Type B pancreatic cell (in vitro differentiated cells): ENCODE results near the gene ZFYVE19. TPM values are rescaled to one million over a fixed set of nuclear protein-coding genes. Genes with fewer than 3 reads are reported as not detected.
"Not testable (repeated sequence)": the region's sequence is repeated elsewhere in the genome, so short reads cannot be mapped to it uniquely, and the experiment has no call there.

Experiments
- DNase-seq: peaks from one replicate; pipeline ENCODE4 v3.0.0; 2021; ENCODE audit warnings: mixed read lengths; ENCODE audit not compliant: unreplicated experiment; ENCODE audit errors: extremely low spot score
- H3K27ac Mint-ChIP-seq: 2 replicates; pipeline ENCODE4 v1.8.0; 2021; ENCODE audit warnings: mild to moderate bottlenecking, mixed read lengths
- H3K27me3 Mint-ChIP-seq: 2 replicates; pipeline ENCODE4 v1.8.0; 2021; ENCODE audit warnings: mixed read lengths
- H3K36me3 Mint-ChIP-seq: 2 replicates; pipeline ENCODE4 v1.8.0; 2021; ENCODE audit warnings: mixed read lengths
- H3K4me1 Mint-ChIP-seq: one replicate; pipeline ENCODE4 v1.8.0; 2021; ENCODE audit warnings: mixed read lengths; ENCODE audit not compliant: unreplicated experiment
- H3K4me3 Mint-ChIP-seq: 2 replicates; pipeline ENCODE4 v1.8.0; 2021; ENCODE audit warnings: mild to moderate bottlenecking, mixed read lengths
- H3K9me3 Mint-ChIP-seq: 2 replicates; pipeline ENCODE4 v1.8.0; 2021; ENCODE audit warnings: mixed read lengths
- CTCF ChIP-seq: fragments of 200-600 bp; sonication (generic); conservative IDR thresholded peaks from 2 replicates; pipeline ENCODE4 v1.5.0; 2021; ENCODE audit warnings: antibody characterized with exemption, mild to moderate bottlenecking
- total RNA-seq: library from RNA; stranded (reverse); gene quantifications from 2 replicates; pipeline ENCODE4 v1.2.1, GENCODE V29; 2021; ENCODE audit warnings: low replicate concordance

ZFYVE19 gene
- total RNA-seq, 1 donor from 2014 or later = 31.6 TPM

- Mint-ChIP-seq H3K4me3 (peak overlapping the region; percentile 65), H3K36me3 (peaks cover 9% of the 10 kb centered on the region), H3K4me1 (peaks cover 30% of the 10 kb centered on the region), H3K27me3 (no peaks in the 10 kb centered on the region), H3K9me3 (no peaks in the 10 kb centered on the region), H3K27ac (peak overlapping the region; percentile 99)
- peak; percentile 89 for TF ChIP-seq CTCF
- peak; percentile 83 for DNase-seq
These were observed 52.4 kb downstream of the ZFYVE19 start for GRCh38 chr15:40859206-40859851.

- H3K4me3 Mint-ChIP-seq, H3K9me3 Mint-ChIP-seq, DNase-seq, H3K36me3 Mint-ChIP-seq, H3K27me3 Mint-ChIP-seq: not testable (repeated sequence)
- peaks cover 33% of the 10 kb centered on the region for H3K4me1 Mint-ChIP-seq
- H3K27ac Mint-ChIP-seq = peak overlapping the region; percentile 89
These were observed 54.3 kb downstream of the ZFYVE19 start for GRCh38 chr15:40861147-40861546.

- Mint-ChIP-seq H3K27me3 (no peaks in the 10 kb centered on the region), H3K27ac (peak overlapping the region; percentile 2), H3K36me3 (no peaks in the 10 kb centered on the region), H3K9me3 (no peaks in the 10 kb centered on the region), H3K4me1 (peaks cover 13% of the 10 kb centered on the region), H3K4me3 (no peak overlapping the region)
- no peak for TF ChIP-seq CTCF
- DNase-seq = no peak
These were observed 56.9 kb downstream of the ZFYVE19 start for GRCh38 chr15:40863660-40864270.

Other genes starting within 250 kb of the ZFYVE19 start
- gene CCDC32, start 242.0 kb upstream of the ZFYVE19 start, total RNA-seq = 18.4 and 21.0 TPM in 2 replicates
- 16.2 and 18.0 TPM in 2 replicates for gene RPUSD2, start 237.8 kb upstream of the ZFYVE19 start, total RNA-seq
- gene KNL1, start 212.8 kb upstream of the ZFYVE19 start, total RNA-seq = 7.6 and 21.4 TPM in 2 replicates
- gene RAD51, start 111.9 kb upstream of the ZFYVE19 start, total RNA-seq = 15.7 and 20.5 TPM in 2 replicates
- gene RMDN3, start 51.8 kb upstream of the ZFYVE19 start, total RNA-seq = 30.4 and 32.0 TPM in 2 replicates
- 23.3 and 23.5 TPM in 2 replicates for gene GCHFR, start 43.0 kb upstream of the ZFYVE19 start, total RNA-seq
- gene C15orf62, start 37.1 kb upstream of the ZFYVE19 start, total RNA-seq = 1.1 and 1.3 TPM in 2 replicates
- 23.7 and 38.3 TPM in 2 replicates for gene DNAJC17, start 384 bp downstream of the ZFYVE19 start, total RNA-seq
- gene PPP1R14D, start 21.6 kb downstream of the ZFYVE19 start, total RNA-seq = 0.70 and 1.0 TPM in 2 replicates
- 156 and 401 TPM in 2 replicates for gene SPINT1, start 37.0 kb downstream of the ZFYVE19 start, total RNA-seq
- 19.3 and 43.3 TPM in 2 replicates for gene RHOV, start 67.1 kb downstream of the ZFYVE19 start, total RNA-seq
- gene VPS18, start 87.4 kb downstream of the ZFYVE19 start, total RNA-seq = 25.6 and 37.2 TPM in 2 replicates
- 2.9 and 5.9 TPM in 2 replicates for gene DLL4, start 122.3 kb downstream of the ZFYVE19 start, total RNA-seq
- gene CHAC1, start 146.4 kb downstream of the ZFYVE19 start, total RNA-seq = 7.8 and 12.9 TPM in 2 replicates